Duodenal mucosa (tissue), 2 donors: ENCODE data around the gene HOXA10.

Experiments
- H3K27ac ChIP-seq: one replicate; pipeline ENCODE4 v1.7.0; 2013; ENCODE audit warnings: low read depth, low read length
- H3K27me3 ChIP-seq, 2 donors: one replicate each; pipeline ENCODE4 v1.7.0; 2013; ENCODE audit warnings: low read length in 2 of 2, control low read depth in 1 of 2; ENCODE audit not compliant: insufficient read depth in 2 of 2, control insufficient read depth in 1 of 2
- H3K36me3 ChIP-seq, 2 donors: one replicate each; pipeline ENCODE4 v1.7.0; 2013; ENCODE audit warnings: low read length in 2 of 2, control low read depth in 1 of 2; ENCODE audit not compliant: insufficient read depth in 2 of 2, control insufficient read depth in 1 of 2
- H3K4me1 ChIP-seq, 2 donors: one replicate each; pipeline ENCODE4 v1.7.0; 2013; ENCODE audit warnings: low read length in 2 of 2, control low read depth in 1 of 2; ENCODE audit not compliant: insufficient read depth in 2 of 2, control insufficient read depth in 1 of 2
- H3K4me3 ChIP-seq, 2 donors: one replicate each; pipeline ENCODE4 v1.7.0; 2013; ENCODE audit warnings: low read length in 2 of 2, low read depth in 1 of 2
- H3K9ac ChIP-seq, 2 donors: one replicate each; pipeline ENCODE4 v1.7.0; 2013; ENCODE audit warnings: low read length in 2 of 2, low read depth in 1 of 2
- H3K9me3 ChIP-seq, 2 donors: one replicate each; pipeline ENCODE4 v1.7.0; 2013; ENCODE audit warnings: low read length in 2 of 2, control low read depth in 1 of 2; ENCODE audit not compliant: control insufficient read depth in 1 of 2

The HOXA10 gene

DNA sequence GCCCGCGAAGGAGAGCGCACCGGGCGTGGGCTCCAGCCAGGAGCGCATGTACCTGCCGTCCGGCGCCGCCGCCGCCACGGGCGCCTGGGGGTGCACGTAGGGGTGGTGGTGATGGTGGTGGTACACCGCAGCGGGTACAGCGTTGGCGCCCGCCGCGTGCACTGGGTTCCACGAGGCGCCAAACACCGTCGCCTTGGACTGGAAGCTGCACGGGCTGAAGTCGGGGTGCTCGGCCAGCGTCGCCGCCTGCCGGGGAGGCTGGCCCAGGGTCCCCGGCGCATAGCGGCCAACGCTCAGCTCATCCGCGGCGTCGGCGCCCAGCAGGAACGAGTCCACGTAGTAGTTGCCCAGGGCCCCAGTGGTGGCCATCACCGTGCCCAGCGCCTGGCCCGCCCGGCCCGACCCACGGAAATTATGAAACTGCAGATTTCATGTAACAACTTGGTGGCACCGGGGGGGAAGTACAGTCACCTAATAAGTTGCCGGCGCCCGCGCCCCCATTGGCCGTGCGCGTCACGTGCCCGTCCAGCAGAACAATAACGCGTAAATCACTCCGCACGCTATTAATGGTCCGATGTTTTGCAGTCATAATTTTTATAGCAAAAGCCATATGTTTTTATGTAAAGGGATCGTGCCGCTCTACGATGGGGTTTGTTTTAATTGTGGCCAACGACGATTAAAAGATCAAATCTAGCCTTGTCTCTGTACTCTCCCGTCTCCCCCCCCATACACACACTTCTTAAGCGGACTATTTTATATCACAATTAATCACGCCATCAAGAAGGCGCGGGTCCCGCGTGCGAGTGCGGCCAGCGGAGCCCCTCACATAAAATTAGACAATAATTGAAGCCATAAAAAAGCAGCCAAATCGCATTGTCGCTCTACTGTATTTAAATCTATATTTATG lies 8.8 kb downstream of the HOXA10 start, which contains the start of gene HOXA9:
Gene HOXA9 (minus strand): TSS at position 449 of the 907 bp plus-strand sequence. CDS start 80 bp downstream, at position 369.
- Histone ChIP-seq H3K36me3 (no peaks in the 10 kb centered on the region), H3K9me3 (no peaks in the 10 kb centered on the region), H3K27me3 (peaks cover 87 to 88% of the 10 kb centered on the region in 2 donors), H3K4me1 (peaks cover 0 to 12% of the 10 kb centered on the region in 2 donors), H3K9ac (no peak within 1 kb of the TSS), H3K4me3 (peak within 1 kb of the TSS in 1 of 2 donors; percentile 16), H3K27ac (peak within 1 kb of the TSS; percentile 42)

DNA sequence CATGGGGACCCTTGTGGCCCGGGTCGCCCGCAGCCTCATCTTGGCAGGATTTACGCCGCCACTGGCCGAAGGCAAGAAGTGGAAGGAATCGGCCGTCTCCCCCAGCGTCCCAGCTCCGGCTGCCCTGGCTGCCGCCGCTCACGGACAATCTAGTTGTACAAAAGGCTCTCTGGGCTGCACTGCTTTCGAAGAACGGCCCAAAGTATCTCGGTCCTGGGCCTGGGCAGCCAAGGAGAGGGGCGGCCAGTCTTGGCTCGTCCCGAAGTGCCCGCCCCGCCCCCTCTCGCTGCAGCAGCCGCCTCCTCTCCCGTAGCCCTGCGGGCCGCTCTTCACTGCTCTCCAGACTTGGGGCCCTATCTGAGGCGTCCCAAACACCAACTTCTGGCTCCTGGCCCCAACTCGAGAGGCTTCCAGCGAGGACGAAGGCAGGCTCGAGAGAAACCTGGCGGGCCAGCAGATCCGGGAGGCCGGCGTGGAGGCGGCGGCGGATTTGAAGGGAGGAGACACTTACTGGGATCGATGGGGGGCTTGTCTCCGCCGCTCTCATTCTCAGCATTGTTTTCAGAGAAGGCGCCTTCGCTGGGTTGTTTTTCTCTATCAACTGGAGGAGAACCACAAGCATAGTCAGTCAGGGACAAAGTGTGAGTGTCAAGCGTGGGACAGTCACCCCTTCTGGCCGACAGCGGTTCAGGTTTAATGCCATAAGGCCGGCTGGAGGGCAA lies 9.6 kb downstream of the HOXA10 start:
- H3K9me3 ChIP-seq = no peaks in the 10 kb centered on the region
- peak overlapping the region; percentile 39 for H3K27ac ChIP-seq
- peaks cover 0 to 17% of the 10 kb centered on the region in 2 donors for H3K4me1 ChIP-seq
- H3K36me3 ChIP-seq = no peaks in the 10 kb centered on the region
- H3K9ac ChIP-seq = no peak overlapping the region
- H3K27me3 ChIP-seq = peaks cover 88 to 89% of the 10 kb centered on the region in 2 donors
- no peak overlapping the region for H3K4me3 ChIP-seq

DNA sequence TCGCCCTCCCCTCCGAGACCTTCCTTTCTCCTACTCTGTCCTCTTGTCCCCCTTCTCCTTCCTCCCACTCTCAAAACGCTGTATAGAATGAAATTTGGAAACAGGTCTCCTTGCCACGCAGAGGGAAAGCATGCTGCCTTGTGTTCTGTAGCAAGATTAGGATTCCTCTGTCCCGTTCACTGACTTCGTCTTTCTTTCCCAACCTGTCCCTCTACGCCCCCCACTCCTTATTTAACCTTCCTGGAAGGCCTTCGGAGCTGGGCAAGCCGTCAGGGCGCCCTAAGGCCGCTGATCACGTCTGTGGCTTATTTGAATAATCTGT lies 10.1 kb downstream of the HOXA10 start:
- H3K4me3 ChIP-seq = no peak overlapping the region
- H3K4me1 ChIP-seq = peaks cover 0 to 17% of the 10 kb centered on the region in 2 donors
- H3K27me3 ChIP-seq = peaks cover 89% of the 10 kb centered on the region in 2 donors

DNA sequence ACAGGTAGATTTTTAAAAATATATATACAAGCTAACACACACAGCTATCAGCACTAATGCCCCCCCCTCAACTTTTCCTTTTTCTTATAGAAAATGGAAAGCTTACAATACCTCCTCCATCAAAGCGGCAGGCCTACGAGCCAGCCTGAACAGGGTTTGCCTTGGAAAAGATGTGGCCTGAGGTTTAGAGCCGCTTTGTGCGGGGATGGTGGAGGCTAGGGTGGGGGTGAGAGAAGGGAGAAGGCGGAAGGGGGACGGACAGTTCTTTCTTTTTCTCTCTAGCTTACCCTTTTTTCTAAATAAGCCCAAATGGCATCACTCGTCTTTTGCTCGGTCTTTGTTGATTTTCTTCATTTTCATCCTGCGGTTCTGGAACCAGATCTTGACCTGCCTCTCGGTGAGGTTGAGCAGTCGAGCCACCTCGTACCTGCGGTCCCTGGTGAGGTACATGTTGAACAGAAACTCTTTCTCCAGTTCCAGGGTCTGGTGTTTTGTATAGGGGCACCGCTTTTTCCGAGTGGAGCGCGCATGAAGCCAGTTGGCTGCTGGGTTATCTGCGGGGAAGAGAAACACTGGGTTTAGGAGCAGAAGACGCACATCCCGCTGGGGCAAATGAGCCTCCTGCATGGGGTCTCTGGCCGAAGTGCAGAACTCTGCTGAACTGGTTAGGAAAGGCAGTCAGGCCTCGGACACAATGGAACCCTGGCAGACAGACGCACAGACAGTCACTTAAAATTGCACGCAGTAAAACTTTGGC lies 10.7 kb downstream of the HOXA10 start:
- H3K9me3 ChIP-seq = no peaks in the 10 kb centered on the region
- no peak overlapping the region for H3K27ac ChIP-seq
- H3K4me1 ChIP-seq = peaks cover 0 to 17% of the 10 kb centered on the region in 2 donors
- no peak overlapping the region for H3K4me3 ChIP-seq
- no peaks in the 10 kb centered on the region for H3K36me3 ChIP-seq
- H3K27me3 ChIP-seq = peaks cover 89% of the 10 kb centered on the region in 2 donors
- no peak overlapping the region for H3K9ac ChIP-seq

More for the DNA sequence above, 10.1 kb downstream of the HOXA10 start:
- Histone ChIP-seq H3K36me3 (no peaks in the 10 kb centered on the region), H3K9ac (no peak overlapping the region), H3K27ac (no peak overlapping the region), H3K9me3 (no peaks in the 10 kb centered on the region)

DNA sequence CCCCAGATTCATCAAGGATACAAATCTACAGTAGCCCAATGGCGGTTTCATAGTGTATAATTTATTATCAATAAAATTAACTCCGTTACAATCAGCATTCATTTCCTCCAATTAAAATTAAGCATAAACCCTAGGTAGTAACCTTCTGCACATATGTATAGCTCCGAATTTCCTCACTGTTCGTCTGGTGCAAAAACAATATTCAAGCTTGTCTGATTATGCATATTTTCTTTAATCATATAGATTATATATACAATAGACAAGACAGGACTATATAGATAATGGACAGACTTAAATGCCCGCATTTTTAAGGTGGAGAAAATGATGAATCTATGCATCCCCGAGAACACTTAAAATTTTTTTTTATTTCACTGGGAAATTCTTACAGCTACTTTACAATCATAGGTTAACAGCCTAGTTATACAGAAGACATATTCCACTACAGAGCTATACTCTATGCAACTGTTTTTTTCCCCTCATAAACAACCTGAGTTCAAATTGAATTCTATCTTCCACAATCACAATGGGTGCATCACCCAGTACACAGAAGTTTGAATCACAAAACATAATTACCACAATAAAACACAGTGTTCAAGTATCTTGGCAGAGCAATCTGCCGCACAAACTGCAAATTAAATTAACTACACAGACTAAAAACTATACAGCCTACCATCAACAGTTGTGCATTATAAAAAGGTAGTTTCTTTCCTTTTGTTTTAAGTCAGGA lies 11.4 kb downstream of the HOXA10 start:
- no peak overlapping the region for H3K9ac ChIP-seq
- H3K4me3 ChIP-seq = no peak overlapping the region
- H3K9me3 ChIP-seq = no peaks in the 10 kb centered on the region
- no peak overlapping the region for H3K27ac ChIP-seq
- H3K4me1 ChIP-seq = peaks cover 0 to 17% of the 10 kb centered on the region in 2 donors
- peaks cover 87 to 89% of the 10 kb centered on the region in 2 donors for H3K27me3 ChIP-seq
- H3K36me3 ChIP-seq = no peaks in the 10 kb centered on the region

DNA sequence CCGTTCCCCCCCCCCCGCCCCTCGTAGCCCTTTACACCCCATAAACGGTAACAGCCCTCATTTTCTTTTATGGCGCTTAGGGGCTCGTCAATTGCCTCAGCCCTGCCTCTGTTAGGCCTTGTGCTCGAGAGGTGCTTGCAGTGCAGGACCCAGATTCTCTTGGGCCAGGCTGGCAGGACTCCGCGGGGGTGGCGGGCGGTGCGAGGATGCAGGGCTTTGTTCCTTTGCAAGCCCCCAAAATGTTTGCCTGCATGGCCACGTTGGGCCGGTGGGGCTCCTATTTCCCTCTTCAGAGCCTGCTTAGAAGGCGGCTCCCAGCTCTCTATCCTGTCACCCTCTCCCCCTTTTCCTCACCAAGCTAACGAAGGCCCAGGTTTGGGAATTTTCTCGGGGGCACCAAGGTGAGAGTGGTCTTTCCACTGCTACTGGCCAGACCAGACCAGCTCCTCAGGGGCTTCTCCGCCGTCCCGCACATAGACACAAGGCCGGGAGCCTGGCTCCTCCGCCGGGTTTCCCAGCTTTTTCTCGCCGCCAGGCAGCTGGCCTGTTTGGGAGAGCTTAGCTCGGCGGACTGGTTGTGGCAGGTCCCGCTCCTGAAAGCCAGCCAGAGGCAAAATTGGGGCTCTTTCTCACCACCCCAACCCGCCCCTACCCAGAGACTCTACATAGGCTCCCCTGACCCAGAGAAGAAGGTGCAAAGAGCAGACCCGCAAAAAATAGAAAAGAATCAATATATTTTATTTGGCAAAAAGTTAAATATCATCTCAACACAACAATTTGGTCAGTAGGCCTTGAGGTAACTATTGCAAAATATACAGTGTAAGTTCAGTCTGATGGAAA lies 12.2 kb downstream of the HOXA10 start:
- H3K9ac ChIP-seq = no peak overlapping the region
- H3K4me1 ChIP-seq = peaks cover 0 to 17% of the 10 kb centered on the region in 2 donors
- H3K27me3 ChIP-seq = peaks cover 86 to 89% of the 10 kb centered on the region in 2 donors
- no peaks in the 10 kb centered on the region for H3K36me3 ChIP-seq
- no peak overlapping the region for H3K4me3 ChIP-seq
- no peak overlapping the region for H3K27ac ChIP-seq
- no peaks in the 10 kb centered on the region for H3K9me3 ChIP-seq

DNA sequence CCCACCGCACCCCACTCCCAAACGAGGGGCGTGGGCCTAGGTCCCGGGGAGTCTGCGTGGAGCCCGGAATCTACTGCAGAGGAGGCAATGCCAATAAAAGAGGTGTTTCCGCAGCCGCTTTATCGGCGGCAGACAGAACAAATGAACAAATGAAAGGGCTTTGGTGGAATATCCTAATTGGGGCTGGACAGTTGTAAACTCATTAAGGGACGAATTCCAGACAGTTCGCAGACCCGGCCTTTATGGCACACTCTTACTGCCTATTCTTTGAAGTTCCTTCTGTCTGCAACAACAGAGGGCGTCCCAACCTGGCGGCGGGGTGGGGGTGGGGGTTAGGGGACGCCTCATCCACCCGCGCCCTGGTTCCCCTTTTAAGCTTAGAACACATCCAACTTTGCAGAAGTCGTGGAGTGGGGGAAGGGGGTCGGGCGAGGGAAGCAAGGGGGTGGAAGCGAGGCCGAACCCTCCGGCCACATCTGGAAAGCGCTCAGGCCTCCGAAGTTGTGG lies 12.9 kb downstream of the HOXA10 start:
- no peaks in the 10 kb centered on the region for H3K36me3 ChIP-seq
- H3K4me1 ChIP-seq = peaks cover 0 to 19% of the 10 kb centered on the region in 2 donors
- H3K9ac ChIP-seq = no peak overlapping the region
- no peaks in the 10 kb centered on the region for H3K9me3 ChIP-seq
- H3K27me3 ChIP-seq = peaks cover 84 to 89% of the 10 kb centered on the region in 2 donors
- H3K4me3 ChIP-seq = peak overlapping the region; percentile 69 to 71
- no peak overlapping the region for H3K27ac ChIP-seq

DNA sequence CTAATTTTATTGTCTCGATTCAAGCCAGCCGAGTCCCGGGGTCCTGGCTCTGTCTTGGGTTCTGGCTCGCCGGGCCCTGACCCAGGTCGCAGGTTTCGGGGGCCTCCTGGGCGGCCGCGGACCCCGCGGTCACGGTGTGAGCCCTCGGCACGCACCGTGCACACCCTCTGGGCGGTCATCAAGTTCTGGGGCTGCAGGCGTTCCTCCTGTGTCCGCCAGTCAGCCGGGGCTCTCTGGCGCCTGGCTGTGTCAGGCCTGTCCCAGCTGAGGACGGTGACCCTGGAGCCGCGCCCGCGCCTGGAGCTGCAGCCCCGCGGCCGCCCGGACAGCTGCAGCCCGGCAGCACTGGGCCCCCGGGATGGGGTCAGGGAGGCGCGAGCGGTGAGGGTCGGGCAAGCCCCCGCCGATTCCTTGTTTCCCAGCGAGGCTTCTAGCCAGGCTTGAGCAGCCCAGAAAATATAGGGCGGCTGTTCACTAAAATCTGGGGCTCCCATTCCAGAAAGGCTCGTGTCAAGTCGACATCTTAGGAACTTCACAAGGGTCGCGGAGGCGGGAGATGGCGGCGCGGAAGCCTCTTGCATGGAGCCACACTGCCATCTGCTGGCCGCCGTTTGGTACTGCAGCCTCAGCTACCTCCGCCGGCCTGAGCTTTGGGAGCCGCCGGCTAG lies 13.4 kb downstream of the HOXA10 start:
- Histone ChIP-seq H3K36me3 (no peaks in the 10 kb centered on the region), H3K27me3 (peaks cover 84 to 89% of the 10 kb centered on the region in 2 donors), H3K9ac (peak overlapping the region in 1 of 2 donors; percentile 54), H3K4me1 (peaks cover 0 to 22% of the 10 kb centered on the region in 2 donors), H3K4me3 (peak overlapping the region; percentile 69 to 71), H3K27ac (no peak overlapping the region), H3K9me3 (no peaks in the 10 kb centered on the region)
